Measurements from ENCODE around the gene CD37.

The CD37 gene

DNA sequence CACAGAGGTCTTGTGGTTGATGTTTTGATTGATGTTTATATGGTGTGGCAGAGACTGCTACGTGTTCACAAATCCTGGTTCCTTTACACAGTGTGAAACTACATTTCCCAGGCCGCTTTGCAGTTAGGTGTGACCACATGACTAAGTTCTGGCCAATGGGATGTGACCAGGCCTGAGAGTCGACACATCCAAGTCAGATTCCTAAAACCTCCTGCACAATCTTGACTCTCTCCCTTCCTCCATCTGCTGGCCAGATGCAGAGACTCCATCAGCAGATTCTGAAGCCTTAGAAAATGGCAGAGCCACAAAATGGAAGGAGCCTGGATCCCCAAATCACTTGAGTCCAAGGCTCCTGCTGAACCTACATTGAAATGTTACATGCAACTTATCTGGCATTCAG is 12.6 kb downstream of the CD37 start:
- peak in 1 of 2 experiments; percentile 22 for DNase-seq

DNA sequence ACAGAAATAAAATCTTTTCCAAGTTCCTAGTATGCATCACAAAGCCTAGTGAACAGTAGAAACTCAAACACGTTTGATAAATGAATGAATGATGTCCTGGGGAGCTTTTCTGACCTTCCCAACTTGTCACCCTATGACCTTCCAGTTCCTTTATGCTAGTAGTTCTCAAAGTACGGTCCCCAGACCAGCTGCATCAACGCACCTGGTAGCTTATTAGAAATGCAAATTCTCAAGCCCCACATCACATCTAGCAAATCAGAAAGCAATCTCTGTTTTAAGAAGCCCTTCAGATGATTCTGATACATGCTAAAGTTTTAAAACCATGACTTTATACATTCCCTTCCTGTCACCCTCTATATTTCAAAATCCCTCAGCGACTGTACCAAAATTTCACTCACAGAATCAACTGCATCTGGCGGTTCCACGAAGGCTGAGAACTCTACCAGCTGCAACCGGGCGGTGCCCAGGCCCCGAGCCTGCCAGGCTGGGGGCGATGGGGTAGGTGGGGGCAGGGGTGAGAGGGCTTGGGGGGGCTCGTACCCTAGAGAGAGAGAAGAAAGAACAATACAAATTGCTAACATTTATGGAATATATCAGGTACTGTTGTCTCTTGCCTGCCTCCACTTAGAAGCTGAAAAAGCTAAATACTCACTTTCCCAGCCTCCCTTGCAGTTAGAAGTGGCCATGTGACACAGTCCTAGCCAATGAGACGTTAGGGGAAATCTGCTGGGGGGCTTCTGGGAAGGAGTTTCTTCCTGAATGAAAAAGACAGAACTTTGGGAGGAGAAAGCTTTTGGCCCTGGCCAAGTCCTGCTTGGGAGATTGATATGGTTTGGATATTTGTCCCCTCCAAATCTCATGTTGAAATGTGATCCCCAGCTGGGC is 13.3 kb downstream of the CD37 start:
- DNase-seq: no peak
- no peak for TF ChIP-seq POLR2A (IDR thresholded peaks at IDR 0.05; ENCODE audit: low read length)
- TF ChIP-seq GATA1 (IDR thresholded peaks at IDR 0.05; ENCODE audit: low read depth, low read length): no peak

More for the DNA sequence above, 12.6 kb downstream of the CD37 start:
- no peak for TF ChIP-seq GATA1 (IDR thresholded peaks at IDR 0.05; ENCODE audit: low read depth, low read length)
- no peak for TF ChIP-seq POLR2A (IDR thresholded peaks at IDR 0.05; ENCODE audit: low read length)

- DNase-seq: no peak
- no peak for TF ChIP-seq GATA1 (IDR thresholded peaks at IDR 0.05; ENCODE audit: low read depth, low read length)
- TF ChIP-seq POLR2A (IDR thresholded peaks at IDR 0.05; ENCODE audit: low read length): no peak
These were observed 14.4 kb downstream of the CD37 start for GRCh38 chr19:49349567-49349966.

DNA sequence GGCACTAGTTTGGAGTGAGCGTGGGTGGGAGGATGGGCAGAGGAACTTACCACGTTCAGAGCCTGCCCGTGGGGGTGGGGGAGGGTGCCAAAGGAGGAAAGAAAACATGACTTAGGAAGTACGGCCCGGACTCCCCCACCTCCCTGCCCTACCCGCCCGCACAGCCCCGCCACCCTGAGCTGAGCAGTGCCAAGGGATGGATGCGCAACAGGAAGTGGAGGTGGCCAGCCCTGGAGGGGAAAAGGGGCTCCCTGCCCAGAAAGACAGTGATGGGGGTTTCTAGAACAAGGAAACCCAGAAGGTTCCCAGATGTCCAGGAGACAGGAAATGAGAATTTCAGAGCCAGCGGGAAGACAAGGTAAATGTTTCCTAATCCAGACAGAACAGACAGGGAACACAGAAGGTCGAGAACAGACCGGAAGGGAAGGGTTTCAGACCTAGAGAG is 20.7 kb downstream of the CD37 start:
- TF ChIP-seq GATA1 (IDR thresholded peaks at IDR 0.05; ENCODE audit: low read depth, low read length) (no peak), POLR2A (IDR thresholded peaks at IDR 0.05; ENCODE audit: low read length) (no peak)
- DNase-seq: no peak

- no peak for DNase-seq
- TF ChIP-seq GATA1 (IDR thresholded peaks at IDR 0.05; ENCODE audit: low read depth, low read length) (no peak), POLR2A (IDR thresholded peaks at IDR 0.05; ENCODE audit: low read length) (no peak)
These were observed 21.2 kb downstream of the CD37 start for GRCh38 chr19:49356382-49356781.

- TF ChIP-seq GATA1 (IDR thresholded peaks at IDR 0.05; ENCODE audit: low read depth, low read length): no peak
- no peak for TF ChIP-seq POLR2A (IDR thresholded peaks at IDR 0.05; ENCODE audit: low read length)
- no peak for DNase-seq
These were observed 22.0 kb downstream of the CD37 start for GRCh38 chr19:49357186-49357585.

GRCh38 chr19:49359851-49360820 is 24.9 kb downstream of the CD37 start:
- no peak for TF ChIP-seq GATA1 (IDR thresholded peaks at IDR 0.05; ENCODE audit: low read depth, low read length)
- no peak for TF ChIP-seq POLR2A (IDR thresholded peaks at IDR 0.05; ENCODE audit: low read length)
- DNase-seq: no peak

- TF ChIP-seq POLR2A (IDR thresholded peaks at IDR 0.05; ENCODE audit: low read length) (no peak), GATA1 (IDR thresholded peaks at IDR 0.05; ENCODE audit: low read depth, low read length) (no peak)
These were observed 26.3 kb downstream of the CD37 start for GRCh38 chr19:49361438-49362047.

GRCh38 chr19:49362048-49362928 is 27.1 kb downstream of the CD37 start, which contains the start of gene TEAD2:
Gene TEAD2 (minus strand): TSS chr19:49362416. CDS start chr19:49360075, 2,341 bp downstream.
- TF ChIP-seq GATA1 (IDR thresholded peaks at IDR 0.05; ENCODE audit: low read depth, low read length) (no peak), POLR2A (IDR thresholded peaks at IDR 0.05; ENCODE audit: low read length) (no peak)
- DNase-seq: no peak

More at GRCh38 chr19:49361438-49362047, 26.3 kb downstream of the CD37 start:
- no peak for DNase-seq

DNA sequence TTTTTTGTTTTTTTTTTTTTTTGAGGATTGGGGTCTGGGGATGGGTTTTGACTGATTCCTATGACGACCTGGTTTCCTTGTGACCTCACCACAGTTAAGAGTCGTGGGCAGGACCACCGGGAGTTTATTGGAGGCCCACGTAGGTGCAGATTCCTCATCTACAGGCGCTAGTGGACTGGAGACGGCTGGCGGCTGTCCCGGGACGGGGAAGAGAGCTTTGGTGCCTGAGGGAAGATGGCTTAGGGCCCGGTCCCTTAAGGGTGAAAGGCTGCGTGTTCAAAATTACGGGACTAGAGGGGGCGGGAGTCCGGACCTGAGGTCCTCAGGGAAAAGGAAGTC is 27.7 kb downstream of the CD37 start:
- TF ChIP-seq POLR2A (IDR thresholded peaks at IDR 0.05; ENCODE audit: low read length): no peak
- no peak for TF ChIP-seq GATA1 (IDR thresholded peaks at IDR 0.05; ENCODE audit: low read depth, low read length)
- no peak for DNase-seq

DNA sequence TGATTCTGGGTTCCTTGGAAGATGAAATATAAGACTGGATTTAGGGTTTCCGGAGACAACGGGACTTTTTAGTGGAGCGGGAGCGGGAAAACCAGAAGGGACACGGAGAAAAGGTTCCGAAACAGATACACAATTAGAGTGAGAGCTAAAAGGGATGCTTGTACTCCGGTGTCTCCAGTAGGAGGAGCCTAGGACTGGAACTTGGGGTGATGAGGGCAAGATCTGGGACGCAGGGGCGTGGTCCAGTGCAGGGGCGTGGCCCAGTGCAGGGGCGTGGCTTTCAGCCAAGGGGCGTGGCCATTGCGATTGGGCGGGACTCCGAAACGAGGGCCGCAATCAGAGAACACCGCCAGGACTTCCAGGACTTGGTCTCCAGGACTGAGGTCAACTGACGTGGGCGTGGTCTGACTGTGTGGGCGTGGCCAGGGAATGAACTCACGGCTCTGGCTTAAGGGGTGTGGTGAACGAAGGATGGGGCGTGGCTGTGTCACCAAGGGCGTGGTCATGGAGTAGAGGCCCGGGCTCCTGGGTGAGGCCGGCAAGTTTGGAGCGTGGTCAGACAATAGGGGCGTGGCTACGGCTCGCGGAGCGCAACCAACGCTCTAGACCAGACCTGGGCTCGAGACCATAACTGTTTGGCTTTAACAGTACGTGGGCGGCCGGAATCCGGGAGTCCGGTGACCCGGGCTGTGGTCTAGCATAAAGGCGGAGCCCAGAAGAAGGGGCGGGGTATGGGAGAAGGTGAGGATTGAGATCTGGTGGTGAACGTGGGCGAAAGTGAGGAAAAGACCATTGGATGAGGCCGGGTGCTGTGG is 28.3 kb downstream of the CD37 start, which contains the start of gene DKKL1:
Gene DKKL1, plus strand, starts transcription at position 610 of the 815 bp plus-strand sequence. Its CDS starts 122 bp downstream, at position 732.
- DNase-seq: peak; percentile 92
- no peak for TF ChIP-seq POLR2A (IDR thresholded peaks at IDR 0.05; ENCODE audit: low read length)
- no peak for TF ChIP-seq GATA1 (IDR thresholded peaks at IDR 0.05; ENCODE audit: low read depth, low read length)

Measured in erythroblast (primary cell).